Loucy (cell line): ENCODE results near the gene SON.
"Not testable (repeated sequence)": the region's sequence is repeated elsewhere in the genome, so short reads cannot be mapped to it uniquely, and the experiment has no call there.

Source experiments
- H2AFZ ChIP-seq: fragments of 200-600 bp; sonication (generic); 2 replicates; pipeline ENCODE4 v1.6.0; 2016; ENCODE audit warnings: antibody characterized with exemption, mild to moderate bottlenecking, low read length, moderate library complexity
- H3F3A ChIP-seq: fragments of 200-600 bp; 2 replicates; pipeline ENCODE4 v1.6.0; 2016; ENCODE audit warnings: antibody characterized with exemption, low read depth, mild to moderate bottlenecking
- H3K27me3 ChIP-seq: fragments of 200-600 bp; sonication (generic); 2 replicates; pipeline ENCODE4 v1.6.1; 2014; ENCODE audit warnings: low read length, mild to moderate bottlenecking; ENCODE audit not compliant: insufficient read depth, poor library complexity, severe bottlenecking
- H3K36me3 ChIP-seq: fragments of 200-600 bp; sonication (generic); 2 replicates; pipeline ENCODE4 v1.6.1; 2016; ENCODE audit warnings: low read length; ENCODE audit not compliant: insufficient read depth
- H3K4me1 ChIP-seq: fragments of 200-600 bp; sonication (generic); 2 replicates; pipeline ENCODE4 v1.5.1; 2014; ENCODE audit warnings: low read length, mild to moderate bottlenecking; ENCODE audit not compliant: insufficient read depth, poor library complexity, severe bottlenecking
- H3K4me2 ChIP-seq: fragments of 200-600 bp; sonication (generic); 2 replicates; pipeline ENCODE4 v1.6.0; 2014; ENCODE audit warnings: antibody characterized with exemption, low read length, low read depth, mild to moderate bottlenecking; ENCODE audit not compliant: poor library complexity, severe bottlenecking
- H3K4me3 ChIP-seq: fragments of 200-600 bp; sonication (generic); 2 replicates; pipeline ENCODE4 v1.5.1; 2014; ENCODE audit warnings: low read length, mild to moderate bottlenecking, mixed read lengths; ENCODE audit not compliant: poor library complexity, severe bottlenecking
- H3K79me2 ChIP-seq: fragments of 200-600 bp; sonication (generic); 2 replicates; pipeline ENCODE4 v1.6.1; 2014; ENCODE audit warnings: low read length; ENCODE audit not compliant: insufficient read depth
- H3K9ac ChIP-seq: fragments of 200-600 bp; sonication (generic); 2 replicates; pipeline ENCODE4 v1.6.0; 2014; ENCODE audit warnings: mild to moderate bottlenecking, low read depth, low read length, moderate library complexity; ENCODE audit not compliant: poor library complexity, severe bottlenecking
- H3K9me2 ChIP-seq: fragments of 200-600 bp; sonication (generic); replicated peaks from 2 replicates; pipeline ENCODE4 v1.6.1; 2016; ENCODE audit warnings: low read depth, low read length, mixed read lengths
- H3K9me3 ChIP-seq: fragments of 200-600 bp; sonication (generic); 2 replicates; pipeline ENCODE4 v1.6.1; 2014; ENCODE audit warnings: mild to moderate bottlenecking, antibody characterized with exemption, low read length, low read depth; ENCODE audit not compliant: insufficient read depth
- H4K20me1 ChIP-seq: fragments of 200-600 bp; sonication (generic); 2 replicates; pipeline ENCODE4 v1.6.0; 2014; ENCODE audit warnings: antibody characterized with exemption, low read length, mild to moderate bottlenecking; ENCODE audit not compliant: insufficient read depth, poor library complexity, severe bottlenecking
- CTCF ChIP-seq: fragments of 200-600 bp; sonication (generic); conservative IDR thresholded peaks from 2 replicates; pipeline ENCODE4 v1.5.1; 2014; ENCODE audit warnings: mild to moderate bottlenecking, antibody characterized with exemption, low read length
- EZH2phosphoT487 ChIP-seq: fragments of 200-600 bp; IDR thresholded peaks from 2 replicates; pipeline ENCODE4 v1.6.1; 2018; ENCODE audit warnings: antibody characterized with exemption, mild to moderate bottlenecking, moderate library complexity, borderline replicate concordance

SON gene

GRCh38 chr21:33568448-33568847, 25.6 kb downstream of the SON start:
- TF ChIP-seq EZH2phosphoT487: no peak
- TF ChIP-seq CTCF: no peak
- H3K4me3 ChIP-seq: no peak overlapping the region
- H3K36me3 ChIP-seq: peaks cover 63% of the 10 kb centered on the region
- H3F3A ChIP-seq: no peaks in the 10 kb centered on the region
- peaks cover 33% of the 10 kb centered on the region for H3K79me2 ChIP-seq
- H4K20me1 ChIP-seq: peaks cover 5% of the 10 kb centered on the region
- no peak overlapping the region for H2AFZ ChIP-seq
- H3K4me2 ChIP-seq: no peak overlapping the region
- H3K9me2 ChIP-seq: no peaks in the 10 kb centered on the region
- H3K4me1 ChIP-seq: no peaks in the 10 kb centered on the region
- no peak overlapping the region for H3K9ac ChIP-seq
- H3K27me3 ChIP-seq: no peaks in the 10 kb centered on the region
- H3K9me3 ChIP-seq: no peaks in the 10 kb centered on the region

GRCh38 chr21:33569991-33570390, 27.2 kb downstream of the SON start:
- Histone ChIP-seq H3K79me2 (peaks cover 19% of the 10 kb centered on the region), H3F3A (no peaks in the 10 kb centered on the region), H3K4me2 (no peak overlapping the region), H3K4me3 (no peak overlapping the region), H3K9me3 (no peaks in the 10 kb centered on the region), H2AFZ (no peak overlapping the region), H3K9ac (no peak overlapping the region), H3K9me2 (no peaks in the 10 kb centered on the region), H4K20me1 (peaks cover 2% of the 10 kb centered on the region), H3K27me3 (no peaks in the 10 kb centered on the region), H3K36me3 (peaks cover 67% of the 10 kb centered on the region), H3K4me1 (no peaks in the 10 kb centered on the region)
- no peak for TF ChIP-seq CTCF
- TF ChIP-seq EZH2phosphoT487: no peak

- Histone ChIP-seq H3K4me2 (no peak overlapping the region), H3K9me3 (no peaks in the 10 kb centered on the region), H3K79me2 (peaks cover 15% of the 10 kb centered on the region), H3K9me2 (no peaks in the 10 kb centered on the region), H3K36me3 (peaks cover 85% of the 10 kb centered on the region), H3K4me3 (no peak overlapping the region), H4K20me1 (no peaks in the 10 kb centered on the region), H3F3A (no peaks in the 10 kb centered on the region), H3K4me1 (no peaks in the 10 kb centered on the region), H2AFZ (no peak overlapping the region), H3K9ac (no peak overlapping the region), H3K27me3 (no peaks in the 10 kb centered on the region)
- TF ChIP-seq CTCF: no peak
Measured at GRCh38 chr21:33572350-33572749, 29.5 kb downstream of the SON start.

- H3K9me3 ChIP-seq, H3K4me1 ChIP-seq, H3K9ac ChIP-seq, H3K4me2 ChIP-seq, H3K27me3 ChIP-seq, H2AFZ ChIP-seq, H4K20me1 ChIP-seq, H3K4me3 ChIP-seq, H3K9me2 ChIP-seq, H3K79me2 ChIP-seq, H3F3A ChIP-seq: not testable (repeated sequence)
- H3K36me3 ChIP-seq: peaks cover 71% of the 10 kb centered on the region
Measured at GRCh38 chr21:33576741-33577141, 33.9 kb downstream of the SON start.
